CD14-positive monocyte (primary cell): ENCODE measurements around the gene NR2C2AP. TPM values are rescaled to one million over a fixed set of nuclear protein-coding genes. Genes with fewer than 3 reads are reported as not detected.
A peak's percentile ranks its signal among the peaks of the same experiment; 100 is the strongest.

Experiments used
- DNase-seq, 3 donors: peaks; one replicate each; pipeline ENCODE4 v3.0.0-alpha.2; 2011 to 2022
- H2AFZ ChIP-seq: 2 replicates; pipeline ENCODE4 v1.6.0; 2012; ENCODE audit warnings: mild to moderate bottlenecking, low read depth, low read length, inconsistent platforms; ENCODE audit not compliant: insufficient read depth, poor library complexity, severe bottlenecking
- H3K27ac ChIP-seq, 2 donors: 1 replicate in 1 of 2; 2 replicates in 1 of 2; pipeline ENCODE4 v1.5.1; 2012 to 2013; ENCODE audit warnings: low read length in 2 of 2, control low read depth in 1 of 2, inconsistent platforms in 1 of 2, low read depth in 1 of 2, mild to moderate bottlenecking in 1 of 2
- H3K27me3 ChIP-seq, 2 donors: one replicate each; pipeline versions ENCODE4 v1.6.0 to v1.6.1; 2011 to 2013; ENCODE audit warnings: low read length in 2 of 2; ENCODE audit not compliant: control insufficient read depth in 2 of 2, insufficient read depth in 2 of 2
- H3K36me3 ChIP-seq, 2 donors: replicated peaks in 1 of 2; 1 replicate in 1 of 2; 2 replicates in 1 of 2; pipeline versions ENCODE4 v1.5.1 to v1.6.1; 2012 to 2013; ENCODE audit warnings: low read length in 2 of 2, control low read depth in 1 of 2, inconsistent platforms in 1 of 2, mild to moderate bottlenecking in 1 of 2; ENCODE audit not compliant: insufficient read depth in 2 of 2, control insufficient read depth in 1 of 2
- H3K4me1 ChIP-seq, 2 donors: 1 replicate in 1 of 2; 2 replicates in 1 of 2; pipeline versions ENCODE4 v1.5.1 to v1.6.1; 2012 to 2013; ENCODE audit warnings: low read length in 2 of 2, control low read depth in 1 of 2, inconsistent platforms in 1 of 2, mild to moderate bottlenecking in 1 of 2, moderate library complexity in 1 of 2; ENCODE audit not compliant: insufficient read depth in 2 of 2, control insufficient read depth in 1 of 2
- H3K4me2 ChIP-seq: replicated peaks from 2 replicates; pipeline ENCODE3; 2012; ENCODE audit warnings: low read length, moderate library complexity, mild to moderate bottlenecking; ENCODE audit not compliant: poor library complexity, severe bottlenecking; ENCODE audit errors: extremely low read depth
- H3K4me3 ChIP-seq, 3 experiments: fragments of 200-600 bp in 1 of 3; sonication (generic) in 1 of 3; replicated peaks in 1 of 3; 1 replicate in 2 of 3; 2 replicates in 1 of 3; pipeline ENCODE4 v1.5.1; 2011 to 2013; ENCODE audit warnings: low read length in 3 of 3, mild to moderate bottlenecking in 3 of 3, control low read depth in 2 of 3, low read depth in 2 of 3, inconsistent platforms in 1 of 3, moderate library complexity in 1 of 3
- H3K79me2 ChIP-seq: 2 replicates; pipeline ENCODE4 v1.6.0; 2012; ENCODE audit warnings: mild to moderate bottlenecking, control low read depth, inconsistent platforms, low read length, moderate library complexity; ENCODE audit not compliant: insufficient read depth
- H3K9ac ChIP-seq: 2 replicates; pipeline ENCODE4 v1.6.0; 2017; ENCODE audit warnings: low read length, mild to moderate bottlenecking; ENCODE audit not compliant: insufficient read depth, poor library complexity, severe bottlenecking
- H3K9me3 ChIP-seq, 2 donors: replicated peaks in 1 of 2; 1 replicate in 1 of 2; 2 replicates in 1 of 2; pipeline versions ENCODE4 v1.5.1 to v1.6.1; 2012 to 2013; ENCODE audit warnings: low read length in 2 of 2, control low read depth in 1 of 2; ENCODE audit not compliant: control insufficient read depth in 1 of 2, insufficient read depth in 1 of 2
- H4K20me1 ChIP-seq: 2 replicates; pipeline ENCODE4 v1.6.0; 2012; ENCODE audit warnings: mild to moderate bottlenecking, low read length, control low read depth, moderate library complexity; ENCODE audit not compliant: insufficient read depth
- H3K27ac Mint-ChIP-seq, 7 donors: one replicate each; pipeline ENCODE4 v1.8.0; 2020; ENCODE audit warnings: mild to moderate bottlenecking in 7 of 7, mixed read lengths in 7 of 7, moderate library complexity in 6 of 7, inconsistent platforms in 2 of 7
- H3K27me3 Mint-ChIP-seq, 3 donors: one replicate each; pipeline ENCODE4 v1.8.0; 2021 to 2022; ENCODE audit warnings: low read depth in 3 of 3, mild to moderate bottlenecking in 3 of 3, mixed read lengths in 3 of 3, moderate library complexity in 3 of 3, inconsistent platforms in 1 of 3
- H3K36me3 Mint-ChIP-seq, 2 donors: one replicate each; pipeline ENCODE4 v1.8.0; 2020; ENCODE audit warnings: mixed read lengths in 2 of 2, inconsistent platforms in 1 of 2, mild to moderate bottlenecking in 1 of 2
- H3K4me1 Mint-ChIP-seq: one replicate; pipeline ENCODE4 v1.8.0; 2020; ENCODE audit warnings: mild to moderate bottlenecking, mixed read lengths
- H3K4me3 Mint-ChIP-seq, 2 donors: one replicate each; pipeline ENCODE4 v1.8.0; 2020; ENCODE audit warnings: mild to moderate bottlenecking in 2 of 2, mixed read lengths in 2 of 2, moderate library complexity in 1 of 2
- H3K9me3 Mint-ChIP-seq, 7 donors: one replicate each; pipeline ENCODE4 v1.8.0; 2020 to 2022; ENCODE audit warnings: mixed read lengths in 7 of 7, mild to moderate bottlenecking in 6 of 7, moderate library complexity in 6 of 7, inconsistent platforms in 2 of 7
- CTCF ChIP-seq: fragments of 200-600 bp; IDR thresholded peaks from one replicate; pipeline ENCODE4 v1.8.0; 2022; ENCODE audit warnings: antibody characterized with exemption, mild to moderate bottlenecking
- WGBS: methylation state at CpG from one replicate; pipeline ENCODE4 v1.1.5; 2013; ENCODE audit warnings: missing lambda C conversion rate; ENCODE audit not compliant: insufficient coverage; 5-methylcytosine and 5-hydroxymethylcytosine counted together
- intact Hi-C, 2 donors: fragments of 100-400 bp; cut with micrococcal nuclease; formaldehyde crosslinking; loops; one replicate each; pipeline versions ENCODE4 v1.15.0 to v1.15.1; 2023
- polyA plus RNA-seq, 3 donors: library from polyadenylated mRNA; depleted of rRNA in 1 of 3; unstranded in 2 of 3; stranded (reverse) in 1 of 3; fragments of 300-500 nt in 2 of 3; fragments of >200 nt in 1 of 3; fragmentation: Illumina TruSeq in 2 of 3; gene quantifications; 1 replicate in 2 of 3; 2 replicates in 1 of 3; pipeline ENCODE4 v1.2.3, GENCODE V29; 2012 to 2021

The NR2C2AP gene
- polyA plus RNA-seq, 3 donors: 6.4 to 7.8 (median 6.4) TPM

DNA sequence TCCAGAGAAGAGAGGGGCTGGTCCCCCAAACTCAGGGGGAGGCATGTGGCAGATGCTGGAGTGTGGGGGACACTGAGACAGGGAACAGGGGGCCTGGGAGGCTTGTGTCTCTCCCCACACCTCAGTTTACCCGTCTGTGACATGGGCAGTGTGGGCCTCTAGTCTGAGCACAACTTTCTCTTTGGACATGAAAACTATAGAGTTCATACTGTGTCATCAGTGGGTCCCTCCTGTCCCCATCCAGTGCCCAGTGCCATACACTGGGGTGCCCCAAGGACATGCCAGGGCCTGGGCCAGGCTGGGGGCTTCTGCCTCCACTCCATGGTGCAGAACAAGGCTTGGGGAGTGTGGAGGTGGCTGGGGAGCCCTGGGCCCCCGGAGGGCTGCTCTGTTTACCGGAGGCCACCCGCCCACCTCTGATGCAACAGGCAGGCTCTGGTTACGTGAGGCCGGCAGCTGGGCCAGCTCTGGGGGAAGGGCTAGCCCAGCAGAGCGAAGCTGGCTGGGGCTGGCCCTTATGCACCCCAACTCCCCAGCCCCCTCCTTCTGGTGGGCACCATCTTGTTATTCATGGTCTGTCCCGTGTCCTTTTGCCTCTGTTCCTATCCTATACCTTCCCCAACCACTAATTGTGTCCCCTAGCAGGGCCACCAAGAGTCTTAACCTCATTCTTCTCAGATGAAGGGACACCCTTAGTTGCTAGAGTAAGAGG lies 31.2 kb downstream of the NR2C2AP start:
- peaks cover 24% of the 10 kb centered on the region for H3K4me1 Mint-ChIP-seq
- Histone ChIP-seq H3K27me3 (peaks cover 0 to 8% of the 10 kb centered on the region in 2 donors), H4K20me1 (peaks cover 34% of the 10 kb centered on the region), H3K9ac (peak overlapping the region; percentile 21), H3K27ac (no peak overlapping the region), H3K79me2 (no peaks in the 10 kb centered on the region), H3K9me3 (no peaks in the 10 kb centered on the region), H2AFZ (no peak overlapping the region), H3K36me3 (peaks cover 2 to 16% of the 10 kb centered on the region in 2 donors), H3K4me1 (peaks cover 10 to 16% of the 10 kb centered on the region in 2 donors), H3K4me3 (no peak overlapping the region), H3K4me2 (no peak overlapping the region)
- DNase-seq: no peak
- H3K4me3 Mint-ChIP-seq: no peak overlapping the region
- H3K36me3 Mint-ChIP-seq: peaks cover 12 to 25% of the 10 kb centered on the region in 2 donors
- peaks cover 8 to 20% (median 12%) of the 10 kb centered on the region in 3 donors for H3K27me3 Mint-ChIP-seq
- H3K9me3 Mint-ChIP-seq: peaks cover 0 to 4% (median 0%) of the 10 kb centered on the region in 7 donors
- intact Hi-C loops: no loop called here
- TF ChIP-seq CTCF: no peak
- WGBS: 0% methylated on average over 3 of the region's 8 CpGs
- H3K27ac Mint-ChIP-seq: no peak overlapping the region

GRCh38 chr19:19170873-19171672 lies 32.1 kb downstream of the NR2C2AP start:
- Mint-ChIP-seq H3K9me3 (peaks cover 0 to 4% (median 0%) of the 10 kb centered on the region in 7 donors), H3K4me1 (peaks cover 24% of the 10 kb centered on the region), H3K4me3 (peak overlapping the region in 1 of 2 donors; percentile 78), H3K27ac (peak overlapping the region in 3 of 7 donors; percentile 7 to 62 (median 56)), H3K27me3 (peaks cover 8 to 20% (median 12%) of the 10 kb centered on the region in 3 donors), H3K36me3 (peaks cover 6 to 17% of the 10 kb centered on the region in 2 donors)
- H3K9ac ChIP-seq: no peak overlapping the region
- no peak overlapping the region for H3K4me2 ChIP-seq
- intact Hi-C loops: no loop called here
- TF ChIP-seq CTCF: no peak
- peaks cover 34% of the 10 kb centered on the region for H4K20me1 ChIP-seq
- H3K27ac ChIP-seq: no peak overlapping the region
- WGBS: 97% methylated on average over 5 of the region's 6 CpGs
- peaks cover 0 to 7% of the 10 kb centered on the region in 2 donors for H3K36me3 ChIP-seq
- no peak for DNase-seq
- no peak overlapping the region for H3K4me3 ChIP-seq
- H3K27me3 ChIP-seq: peaks cover 0 to 8% of the 10 kb centered on the region in 2 donors
- no peaks in the 10 kb centered on the region for H3K9me3 ChIP-seq
- H3K4me1 ChIP-seq: peaks cover 10 to 16% of the 10 kb centered on the region in 2 donors
- H2AFZ ChIP-seq: no peak overlapping the region
- no peaks in the 10 kb centered on the region for H3K79me2 ChIP-seq
